ENCODE measurements around the gene TMTC2.

TMTC2 gene

DNA sequence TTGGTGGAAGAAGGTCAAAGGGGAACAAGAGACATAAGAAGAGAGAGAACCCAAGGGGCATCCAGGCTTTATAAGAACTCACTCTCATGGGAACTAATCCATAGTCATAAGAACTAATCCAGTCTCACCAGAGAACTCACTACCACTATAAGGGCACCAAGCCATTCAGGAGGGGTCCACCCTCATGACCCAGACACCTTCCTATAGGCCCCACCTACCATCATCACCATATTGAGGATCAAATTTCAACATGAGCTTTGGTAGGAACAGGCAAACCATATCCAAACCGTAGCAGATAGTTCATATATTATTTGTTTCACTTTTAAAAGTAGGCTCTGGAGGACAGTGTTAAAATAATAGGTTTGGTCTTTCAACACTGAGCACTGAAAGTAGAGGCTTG lies 350.1 kb downstream of the TMTC2 start:
- no peak for DNase-seq

DNA sequence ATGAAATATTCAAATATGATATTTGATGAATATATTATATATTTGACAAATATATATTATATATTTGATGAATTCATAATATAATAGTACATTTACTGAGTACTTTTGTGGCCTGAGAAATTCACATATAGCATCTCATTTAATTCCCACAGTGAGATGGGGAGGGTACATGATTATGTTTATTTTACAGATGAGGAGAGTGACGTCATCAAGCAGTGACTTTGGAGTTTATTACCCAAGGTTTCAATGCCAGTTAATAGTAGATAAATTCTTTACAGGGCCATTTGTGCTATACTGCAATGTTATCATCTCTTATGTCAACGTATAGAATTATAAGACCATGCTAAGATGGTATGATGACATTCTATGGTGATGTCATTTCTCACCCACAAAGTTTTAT lies 352.7 kb downstream of the TMTC2 start:
- DNase-seq: no peak

DNA sequence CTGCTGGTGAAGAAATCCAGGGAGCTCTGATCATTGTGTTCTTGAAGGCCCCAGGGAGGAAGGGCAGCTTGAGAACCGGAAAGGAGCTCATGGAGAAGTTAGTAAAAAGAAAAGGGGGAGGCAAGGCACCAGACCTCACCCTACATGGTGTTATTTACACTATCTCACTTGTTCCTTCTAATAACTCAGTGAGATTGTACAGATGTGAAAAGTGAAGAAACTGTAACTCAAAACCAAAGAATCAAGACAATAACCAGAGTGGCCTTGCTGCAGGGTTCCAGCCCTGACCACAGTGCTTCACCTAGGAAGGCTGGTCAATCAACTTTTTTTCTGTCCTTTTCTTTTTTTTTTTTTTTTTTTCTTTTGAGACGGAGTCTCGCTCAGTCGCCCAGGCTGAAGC lies 353.6 kb downstream of the TMTC2 start:
- DNase-seq: no peak

DNA sequence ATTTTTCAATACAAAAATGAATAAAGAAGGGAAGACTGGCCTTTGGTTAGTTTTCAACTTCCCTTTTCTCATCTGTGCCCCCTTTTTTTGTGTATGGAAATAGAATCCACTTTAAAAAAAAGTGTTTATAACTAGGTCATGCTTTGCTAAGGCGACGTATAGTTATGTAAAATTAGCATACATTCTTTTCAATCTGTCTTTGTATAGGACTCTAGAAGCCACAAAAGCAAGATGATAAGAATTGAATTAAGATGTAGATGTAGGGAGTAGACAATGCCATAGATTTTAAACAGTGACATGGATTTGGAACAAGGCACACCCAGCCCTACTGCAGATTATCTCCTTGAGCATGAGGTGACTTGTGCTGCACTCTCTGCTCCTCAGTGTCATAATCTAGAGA lies 354.3 kb downstream of the TMTC2 start:
- no peak for DNase-seq

DNA sequence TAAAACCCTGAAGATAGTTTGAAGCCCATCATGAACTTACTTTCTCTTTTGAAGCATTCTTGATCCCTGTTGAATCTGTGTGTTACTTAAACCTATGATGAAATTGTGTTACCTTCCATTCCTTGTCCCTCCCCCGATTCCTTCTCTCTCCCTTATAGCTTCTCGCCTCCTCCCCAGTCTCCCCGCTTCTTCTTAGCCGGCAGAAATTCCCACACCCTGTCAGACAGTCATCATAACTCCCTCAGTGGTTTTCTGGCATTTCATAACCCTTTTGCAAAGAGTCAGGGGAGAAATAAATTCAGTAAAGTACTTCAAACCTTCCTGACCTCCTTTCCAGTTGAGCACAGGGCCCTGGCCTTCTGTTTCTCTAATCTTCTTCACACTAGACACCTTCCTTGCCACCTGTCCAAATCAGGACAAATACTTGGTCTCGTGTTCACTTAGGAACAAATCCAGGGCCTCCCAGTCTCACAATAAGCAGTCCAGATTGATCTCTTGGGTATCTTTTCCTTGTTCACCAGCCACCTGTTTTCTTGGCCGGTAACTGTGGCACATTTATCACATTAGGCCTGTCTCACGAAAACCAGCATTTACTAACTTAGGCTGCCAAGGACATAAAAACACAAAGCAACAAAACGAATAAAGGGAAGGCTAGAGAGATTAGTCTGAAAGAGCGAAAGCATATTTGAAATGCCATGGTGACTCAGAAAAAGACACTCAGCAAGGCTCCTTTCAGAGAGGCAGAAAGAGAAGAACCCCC lies 355.9 kb downstream of the TMTC2 start:
- no peak for DNase-seq

DNA sequence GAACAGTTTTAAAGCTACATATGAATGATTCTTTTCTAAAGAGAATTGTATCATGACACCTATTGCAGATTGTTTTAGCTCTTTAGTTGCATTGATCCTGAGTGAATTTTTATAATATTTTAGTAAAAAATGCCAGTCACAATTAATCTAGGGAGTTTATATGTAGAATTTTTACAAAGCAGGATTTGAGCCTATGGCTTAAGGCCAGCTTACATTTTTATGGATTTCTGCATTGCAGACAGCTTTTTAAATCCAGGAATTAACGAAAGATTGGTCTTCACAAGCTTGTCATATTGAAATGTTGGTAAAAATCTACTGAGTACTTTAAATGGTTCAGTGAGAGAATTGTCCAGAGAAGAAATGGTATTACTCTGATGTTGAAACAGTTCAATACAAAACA lies 358.0 kb downstream of the TMTC2 start:
- DNase-seq: no peak

DNA sequence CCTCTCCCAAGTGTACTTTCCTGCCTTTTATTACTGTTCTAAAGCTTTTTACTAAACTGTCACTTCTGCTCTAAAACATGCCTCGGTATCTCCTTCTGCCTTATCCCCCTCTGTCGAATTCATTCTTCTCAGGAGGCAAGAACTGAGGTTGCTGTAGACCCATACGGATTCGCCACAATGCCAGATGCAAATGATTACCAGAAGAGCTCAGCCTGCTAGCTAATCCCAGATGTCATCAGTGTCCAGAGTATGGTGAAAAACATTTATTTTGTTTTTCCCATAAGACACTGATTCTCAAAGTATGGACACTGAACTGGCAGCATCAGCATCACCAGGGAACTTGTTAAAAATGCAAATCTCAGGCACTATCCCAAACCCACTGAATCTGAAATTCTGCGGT lies 359.3 kb downstream of the TMTC2 start:
- DNase-seq: no peak

DNA sequence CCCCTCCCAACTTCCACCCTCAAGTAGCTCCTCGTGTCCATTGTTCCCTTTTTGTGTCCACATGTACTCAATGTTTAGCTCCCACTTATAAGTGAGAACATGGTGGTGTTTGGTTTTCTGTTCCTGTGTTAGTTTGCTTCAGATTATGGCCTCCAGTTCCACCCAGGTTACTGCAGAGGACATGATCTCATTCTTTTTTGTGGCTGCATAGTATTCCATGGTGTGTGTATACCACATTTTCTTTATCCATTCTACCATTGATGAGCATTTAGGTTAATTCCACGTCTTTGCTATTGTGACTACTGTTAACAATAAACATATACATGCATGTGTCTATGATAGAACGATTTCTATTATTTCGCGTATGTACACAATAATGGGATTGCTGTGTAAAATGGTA lies 362.6 kb downstream of the TMTC2 start:
- no peak for DNase-seq

DNA sequence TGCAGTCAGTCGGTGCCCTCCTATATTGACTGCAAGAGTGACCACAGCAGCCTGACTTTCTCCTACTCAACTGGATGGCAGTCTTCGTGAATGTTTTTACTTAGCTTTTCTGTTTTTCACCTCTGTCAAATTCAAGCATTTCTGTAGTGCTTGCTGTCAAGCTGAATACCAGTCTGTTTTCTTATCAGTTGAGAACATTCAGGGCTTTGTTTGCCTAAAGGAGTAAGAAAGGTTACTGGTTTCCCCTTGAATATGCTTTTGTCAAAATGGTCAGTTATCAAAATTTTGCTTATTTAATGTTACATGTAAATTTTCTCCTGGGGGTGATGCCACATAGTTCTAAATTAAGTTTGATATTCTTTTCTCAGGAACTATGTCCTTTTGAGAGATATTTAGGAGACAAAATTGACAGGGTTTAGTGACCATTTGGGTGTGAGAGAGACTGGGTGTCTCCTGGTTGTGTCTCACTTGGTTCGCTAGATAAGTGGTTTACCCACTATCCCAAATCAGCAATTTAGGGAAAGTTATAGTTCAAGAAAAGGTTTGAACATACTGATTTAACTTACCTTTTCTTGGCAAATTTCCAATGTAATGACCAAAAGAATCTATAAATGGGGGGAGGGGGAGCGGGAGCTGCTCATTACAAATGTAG lies 366.3 kb downstream of the TMTC2 start:
- DNase-seq: no peak

DNA sequence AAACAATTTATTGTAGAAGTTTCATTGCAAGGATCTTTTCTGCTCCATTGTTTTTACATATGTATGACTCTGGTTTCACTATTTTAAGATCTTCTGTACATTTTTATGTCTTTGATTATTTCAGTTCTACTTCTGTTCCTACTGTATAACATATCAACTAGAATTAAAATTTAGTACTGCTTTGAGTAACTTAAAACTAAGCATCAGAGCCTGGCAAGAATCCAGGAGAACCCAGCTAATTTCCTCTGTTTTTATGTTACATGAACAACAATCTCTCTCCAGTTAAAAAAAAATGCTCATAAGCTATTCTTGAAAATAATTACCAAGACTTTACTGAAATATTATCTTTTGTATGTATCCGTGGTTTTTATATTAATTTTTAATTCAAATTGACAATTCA lies 370.7 kb downstream of the TMTC2 start:
- DNase-seq: no peak

DNA sequence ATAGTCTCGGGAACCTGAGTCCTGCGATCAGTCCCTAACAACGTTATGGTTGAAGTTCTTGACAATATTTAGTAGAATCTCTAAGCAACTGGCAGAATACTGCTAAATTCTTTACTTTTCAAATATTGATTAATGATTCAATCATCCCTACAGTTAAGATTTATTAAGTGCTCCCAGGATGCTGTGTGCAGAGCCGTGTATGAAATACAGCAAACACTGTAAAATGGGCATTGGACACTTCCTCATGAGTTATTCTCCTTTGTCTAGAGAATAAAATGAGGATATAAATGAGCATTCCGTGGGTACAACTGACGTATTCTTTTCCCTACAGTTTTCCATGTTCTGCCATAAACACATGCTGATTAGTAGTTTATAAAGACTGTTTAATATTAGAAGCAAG lies 372.4 kb downstream of the TMTC2 start:
- no peak for DNase-seq

DNA sequence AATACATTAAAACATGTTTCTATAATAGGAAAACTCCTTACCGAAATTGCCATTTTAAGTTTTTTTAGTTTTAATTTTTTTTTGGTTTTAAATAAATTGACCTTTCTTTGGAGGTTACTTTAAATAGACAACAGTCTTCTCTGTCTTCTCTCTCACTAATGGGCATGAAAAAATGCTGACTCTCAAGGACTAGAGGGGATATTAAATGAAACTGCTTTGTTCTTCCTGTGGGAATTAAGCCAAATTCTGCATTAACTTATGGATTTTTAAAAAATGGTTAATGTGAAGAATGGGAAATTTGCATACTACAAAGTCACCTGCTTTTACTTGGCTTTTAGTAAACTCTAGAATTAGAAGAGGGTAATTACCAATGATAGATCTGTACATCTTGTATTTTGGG lies 378.9 kb downstream of the TMTC2 start:
- no peak for DNase-seq

DNA sequence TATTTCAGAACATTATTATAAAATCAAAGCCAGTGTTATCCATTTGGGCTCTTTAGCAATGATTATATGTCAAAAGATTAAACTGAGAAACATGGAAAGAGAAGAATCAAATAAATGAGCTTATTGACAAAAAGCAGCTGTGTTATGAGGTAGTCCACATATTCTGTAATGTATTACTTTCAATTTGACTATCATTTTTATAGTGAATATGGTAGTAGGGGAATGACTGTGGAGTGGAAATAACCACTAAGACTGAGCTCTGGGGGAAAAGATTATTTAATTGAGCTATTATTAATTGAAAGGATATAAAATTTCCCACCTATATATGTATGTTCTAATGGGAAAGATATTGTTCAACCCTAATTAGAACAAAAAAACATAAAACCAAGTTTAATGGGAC lies 381.3 kb downstream of the TMTC2 start:
- DNase-seq: no peak

DNA sequence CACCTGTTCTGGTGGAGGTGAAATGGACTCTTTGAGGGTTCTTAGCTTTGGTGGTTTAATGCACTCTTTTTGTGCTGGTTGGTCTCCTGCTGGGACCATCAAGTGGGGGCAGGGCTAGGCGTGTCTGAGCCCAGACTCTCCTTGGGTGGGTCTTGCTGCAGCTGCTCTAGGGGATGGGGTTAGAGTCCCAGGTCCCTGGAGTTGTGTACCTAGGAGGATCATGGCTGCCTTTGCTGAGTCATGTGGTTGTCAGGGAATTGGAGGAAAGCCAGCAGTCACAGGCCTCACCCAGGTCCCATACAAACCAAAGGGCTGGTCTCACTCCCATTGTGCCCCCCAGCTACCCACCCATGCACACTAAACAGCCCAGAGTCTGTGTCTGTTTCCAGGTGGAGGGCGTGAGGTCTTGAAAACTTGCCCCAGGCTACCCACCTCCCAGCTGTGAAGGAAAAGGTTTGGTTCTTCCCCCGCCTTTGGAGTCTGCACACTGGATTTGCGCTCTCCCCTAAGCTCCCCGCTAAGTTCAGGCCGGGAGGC lies 387.7 kb downstream of the TMTC2 start:
- no peak for DNase-seq

DNA sequence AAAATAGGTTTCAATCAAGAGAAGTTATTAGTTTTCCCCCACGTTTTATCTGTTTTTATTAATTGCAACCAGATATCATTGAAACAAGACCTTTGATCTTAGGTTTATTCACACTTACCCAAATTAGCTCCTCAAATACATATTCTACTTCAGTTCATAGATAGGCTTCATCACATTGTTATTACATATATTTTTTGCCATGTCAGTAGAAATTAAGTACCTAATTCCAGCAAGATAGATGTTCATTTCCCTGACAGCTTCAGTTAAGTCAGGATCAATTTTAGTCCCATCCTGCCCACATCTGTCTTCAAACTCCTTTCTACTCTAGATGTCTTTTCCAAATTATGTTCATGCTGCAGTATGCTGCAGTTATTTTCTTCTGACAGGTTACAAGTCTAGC lies 388.8 kb downstream of the TMTC2 start:
- no peak for DNase-seq

DNA sequence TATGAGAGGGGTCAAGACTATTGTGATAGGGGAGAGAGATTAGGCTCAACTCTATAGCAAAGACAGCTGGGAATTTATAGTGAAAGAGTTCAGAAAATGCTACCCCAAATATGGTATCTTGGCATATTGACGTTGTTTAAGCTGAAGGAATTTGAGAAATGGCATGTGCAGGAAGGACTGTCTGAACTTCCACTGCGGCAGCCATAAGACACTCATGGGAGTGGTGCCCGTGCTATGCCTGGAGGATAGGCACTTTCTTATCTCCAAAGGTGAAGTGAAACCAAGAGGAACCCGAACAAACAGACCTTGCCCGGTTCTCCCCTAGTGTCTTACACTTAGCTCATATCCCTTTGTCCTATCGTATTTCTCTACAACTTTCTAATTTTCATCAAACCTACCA lies 390.3 kb downstream of the TMTC2 start:
- no peak for DNase-seq

DNA sequence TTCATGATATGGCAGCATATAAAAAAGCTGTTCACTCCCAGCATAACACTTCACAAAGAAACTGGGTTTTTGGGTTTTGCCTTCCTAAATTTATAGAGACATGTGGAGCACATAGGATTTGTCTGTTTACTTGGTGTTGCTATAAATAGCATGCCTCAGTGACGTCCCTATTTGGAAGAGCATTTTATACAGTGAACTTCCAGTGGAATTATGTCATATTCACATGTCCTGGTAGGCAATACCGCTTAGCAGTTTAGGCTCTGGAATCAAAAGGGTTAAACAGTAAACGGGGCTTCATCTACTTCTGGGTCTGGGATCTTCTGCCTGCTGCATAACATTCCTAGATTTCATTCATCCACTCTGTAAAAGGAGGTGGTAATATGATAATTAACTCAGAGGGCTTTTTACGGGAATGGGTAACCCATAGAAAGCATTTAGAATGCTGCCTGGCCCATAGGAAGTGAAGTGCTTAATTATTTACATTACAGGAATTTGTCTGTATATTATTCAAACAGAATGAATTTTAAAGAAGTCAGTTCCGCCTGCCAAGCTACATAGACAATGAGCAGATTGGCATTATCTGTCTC lies 396.1 kb downstream of the TMTC2 start:
- DNase-seq: no peak

DNA sequence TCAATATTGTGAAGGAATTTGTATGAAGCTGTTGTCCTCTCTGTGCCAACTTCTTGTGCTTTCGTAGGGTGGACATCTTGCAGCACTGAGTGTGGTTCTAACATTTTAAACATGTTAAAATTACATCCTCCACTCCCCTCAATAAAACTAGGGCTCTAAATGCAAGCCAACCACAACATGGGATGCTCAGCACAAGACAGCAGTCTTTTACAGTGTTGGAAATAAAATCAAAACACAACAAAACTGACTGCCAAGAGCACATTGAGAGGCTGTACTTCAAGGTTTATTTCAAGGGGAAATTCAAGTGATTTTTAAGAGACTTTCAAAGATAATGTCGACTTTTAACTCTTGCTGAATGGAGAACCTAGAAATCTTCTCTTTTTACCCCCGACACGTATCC lies 396.9 kb downstream of the TMTC2 start:
- no peak for DNase-seq

DNA sequence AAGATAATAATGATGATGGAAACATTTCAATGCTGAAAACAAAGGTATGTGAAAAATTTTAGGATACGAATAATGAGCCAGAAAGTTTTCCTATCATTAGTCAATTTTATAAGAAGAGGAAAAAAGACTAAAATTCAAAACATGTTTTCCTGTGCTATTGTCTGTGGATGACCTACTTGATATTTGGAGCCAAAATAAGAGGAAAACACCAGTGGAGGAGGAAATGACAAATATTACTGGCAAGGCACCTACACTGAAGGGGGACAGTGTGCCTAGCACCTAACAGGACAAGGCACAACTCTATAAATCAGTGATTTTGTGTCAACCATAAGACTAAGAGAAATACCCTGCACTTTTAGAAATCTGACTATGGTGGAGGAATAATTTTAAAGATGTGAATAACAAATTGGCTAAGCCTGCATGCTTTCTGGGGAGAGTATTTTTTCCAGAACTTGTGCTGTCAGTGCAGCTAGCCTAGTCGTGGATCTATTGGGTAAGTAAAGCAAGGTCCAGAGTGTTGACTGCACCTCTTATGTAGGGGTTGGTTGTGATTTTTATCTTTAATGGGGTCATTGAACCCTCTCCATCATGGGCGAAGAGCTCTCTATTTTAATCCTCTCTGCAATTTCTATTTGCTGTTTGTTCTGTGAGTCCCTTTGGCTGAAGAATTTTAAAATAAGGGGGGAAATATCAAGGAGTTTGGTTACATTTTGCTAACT lies 398.0 kb downstream of the TMTC2 start:
- no peak for DNase-seq

DNA sequence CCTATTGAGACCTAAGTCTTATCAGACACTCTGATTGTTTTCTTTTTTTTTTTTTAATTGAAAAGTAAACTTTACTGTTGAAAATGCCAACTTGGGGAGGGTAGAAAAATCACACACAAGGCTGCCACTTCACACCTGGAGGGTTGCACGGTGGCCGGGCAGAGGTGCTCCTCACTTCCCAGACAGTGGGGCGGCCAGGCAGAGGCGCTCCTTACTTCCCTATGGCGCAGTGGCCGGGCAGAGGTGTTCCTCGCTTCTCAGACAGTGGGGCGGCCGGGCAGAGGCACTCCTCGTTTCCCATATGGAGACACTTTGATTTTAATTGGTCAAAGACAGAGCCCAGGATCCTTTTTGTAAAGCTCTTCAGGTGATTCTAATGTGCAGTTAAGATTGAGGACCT lies 399.3 kb downstream of the TMTC2 start:
- DNase-seq: no peak

DNA sequence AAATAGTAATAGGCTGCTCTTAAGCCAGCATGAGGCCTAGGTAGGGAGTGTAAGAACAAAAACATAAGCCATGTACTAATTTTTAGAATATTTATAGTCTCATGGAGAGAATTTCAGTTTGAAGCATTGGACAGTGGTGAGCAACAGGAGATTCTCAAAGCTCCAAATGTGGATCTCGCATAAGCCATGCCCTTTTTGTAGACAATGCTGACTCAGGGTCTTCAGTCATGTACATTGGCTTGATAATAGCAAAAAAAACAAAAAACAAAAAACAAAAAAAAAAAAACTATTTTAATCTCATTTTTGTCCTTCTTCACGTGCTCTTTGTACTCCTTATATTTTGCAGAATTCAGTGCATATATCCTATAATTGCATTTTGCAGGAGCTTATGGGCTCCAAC lies 402.9 kb downstream of the TMTC2 start:
- DNase-seq: no peak

DNA sequence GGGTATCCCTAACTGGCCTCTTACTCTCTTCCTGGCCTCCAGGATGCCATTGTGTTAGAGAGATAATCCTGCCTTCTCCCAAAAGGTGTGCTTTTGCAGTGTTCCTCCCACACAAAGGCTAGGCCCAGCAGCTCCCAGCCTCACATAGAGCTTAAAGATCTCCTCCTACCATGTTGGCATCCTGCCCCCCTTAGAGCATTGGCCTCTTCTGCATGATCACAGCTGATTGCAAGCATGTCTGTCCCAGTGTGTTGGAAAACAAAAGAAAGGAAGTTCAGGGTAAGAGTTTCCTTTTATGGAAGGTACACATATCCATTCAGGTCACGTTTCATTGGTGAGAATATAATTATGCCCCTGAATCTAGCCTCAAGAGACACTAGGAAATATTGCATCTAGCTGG lies 405.4 kb downstream of the TMTC2 start:
- DNase-seq: no peak

DNA sequence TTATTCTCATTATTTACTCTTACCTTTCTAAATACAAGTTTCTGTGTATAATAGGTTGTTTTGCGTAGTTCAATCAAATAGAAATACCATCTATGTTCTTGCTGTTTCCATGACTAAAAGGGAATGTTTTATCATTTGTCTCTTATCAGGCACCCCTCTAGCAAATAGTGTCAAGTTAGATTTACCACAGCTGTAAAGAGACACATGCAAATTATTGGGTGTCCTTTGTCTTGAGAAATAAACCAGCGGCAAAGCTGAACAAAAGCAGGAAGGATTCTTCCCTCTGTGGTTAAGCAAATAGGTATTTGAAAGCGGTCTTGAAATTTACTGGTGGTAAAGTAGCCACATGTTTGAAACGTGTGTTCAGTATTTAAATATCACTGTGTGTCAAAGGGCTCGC lies 405.9 kb downstream of the TMTC2 start:
- no peak for DNase-seq

DNA sequence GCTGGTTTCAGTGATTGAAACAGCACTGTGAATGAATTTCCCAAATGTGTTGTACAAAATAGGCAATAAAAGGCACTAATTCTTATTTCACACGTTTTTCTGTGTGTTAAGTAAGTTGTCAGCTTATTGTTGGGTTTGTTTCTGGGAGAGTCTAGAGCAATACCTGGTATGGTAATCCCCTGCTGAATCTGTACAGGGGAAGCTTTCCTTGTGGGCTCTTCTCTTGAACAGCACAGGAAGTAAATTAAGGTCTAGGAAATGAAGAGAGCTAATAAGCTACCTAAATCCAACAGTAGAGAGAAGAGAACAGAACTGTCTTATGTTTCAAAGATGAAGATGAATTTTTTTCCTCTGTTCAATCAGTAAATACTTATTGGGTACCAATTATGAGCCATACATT lies 406.7 kb downstream of the TMTC2 start:
- DNase-seq: no peak

Data from stimulated activated CD8-positive, alpha-beta memory T cell treated with anti-CD3 and anti-CD28 coated beads, Interleukin-4, amount 100 ng/mL, for 48 hours (primary cell).